ENCODE data around the gene ALMS1.
"Not testable (repeated sequence)": the region's sequence is repeated elsewhere in the genome, so short reads cannot be mapped to it uniquely, and the experiment has no call there.

Gene ALMS1, protein sequence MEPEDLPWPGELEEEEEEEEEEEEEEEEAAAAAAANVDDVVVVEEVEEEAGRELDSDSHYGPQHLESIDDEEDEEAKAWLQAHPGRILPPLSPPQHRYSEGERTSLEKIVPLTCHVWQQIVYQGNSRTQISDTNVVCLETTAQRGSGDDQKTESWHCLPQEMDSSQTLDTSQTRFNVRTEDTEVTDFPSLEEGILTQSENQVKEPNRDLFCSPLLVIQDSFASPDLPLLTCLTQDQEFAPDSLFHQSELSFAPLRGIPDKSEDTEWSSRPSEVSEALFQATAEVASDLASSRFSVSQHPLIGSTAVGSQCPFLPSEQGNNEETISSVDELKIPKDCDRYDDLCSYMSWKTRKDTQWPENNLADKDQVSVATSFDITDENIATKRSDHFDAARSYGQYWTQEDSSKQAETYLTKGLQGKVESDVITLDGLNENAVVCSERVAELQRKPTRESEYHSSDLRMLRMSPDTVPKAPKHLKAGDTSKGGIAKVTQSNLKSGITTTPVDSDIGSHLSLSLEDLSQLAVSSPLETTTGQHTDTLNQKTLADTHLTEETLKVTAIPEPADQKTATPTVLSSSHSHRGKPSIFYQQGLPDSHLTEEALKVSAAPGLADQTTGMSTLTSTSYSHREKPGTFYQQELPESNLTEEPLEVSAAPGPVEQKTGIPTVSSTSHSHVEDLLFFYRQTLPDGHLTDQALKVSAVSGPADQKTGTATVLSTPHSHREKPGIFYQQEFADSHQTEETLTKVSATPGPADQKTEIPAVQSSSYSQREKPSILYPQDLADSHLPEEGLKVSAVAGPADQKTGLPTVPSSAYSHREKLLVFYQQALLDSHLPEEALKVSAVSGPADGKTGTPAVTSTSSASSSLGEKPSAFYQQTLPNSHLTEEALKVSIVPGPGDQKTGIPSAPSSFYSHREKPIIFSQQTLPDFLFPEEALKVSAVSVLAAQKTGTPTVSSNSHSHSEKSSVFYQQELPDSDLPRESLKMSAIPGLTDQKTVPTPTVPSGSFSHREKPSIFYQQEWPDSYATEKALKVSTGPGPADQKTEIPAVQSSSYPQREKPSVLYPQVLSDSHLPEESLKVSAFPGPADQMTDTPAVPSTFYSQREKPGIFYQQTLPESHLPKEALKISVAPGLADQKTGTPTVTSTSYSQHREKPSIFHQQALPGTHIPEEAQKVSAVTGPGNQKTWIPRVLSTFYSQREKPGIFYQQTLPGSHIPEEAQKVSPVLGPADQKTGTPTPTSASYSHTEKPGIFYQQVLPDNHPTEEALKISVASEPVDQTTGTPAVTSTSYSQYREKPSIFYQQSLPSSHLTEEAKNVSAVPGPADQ (N-terminal part only)

DNA sequence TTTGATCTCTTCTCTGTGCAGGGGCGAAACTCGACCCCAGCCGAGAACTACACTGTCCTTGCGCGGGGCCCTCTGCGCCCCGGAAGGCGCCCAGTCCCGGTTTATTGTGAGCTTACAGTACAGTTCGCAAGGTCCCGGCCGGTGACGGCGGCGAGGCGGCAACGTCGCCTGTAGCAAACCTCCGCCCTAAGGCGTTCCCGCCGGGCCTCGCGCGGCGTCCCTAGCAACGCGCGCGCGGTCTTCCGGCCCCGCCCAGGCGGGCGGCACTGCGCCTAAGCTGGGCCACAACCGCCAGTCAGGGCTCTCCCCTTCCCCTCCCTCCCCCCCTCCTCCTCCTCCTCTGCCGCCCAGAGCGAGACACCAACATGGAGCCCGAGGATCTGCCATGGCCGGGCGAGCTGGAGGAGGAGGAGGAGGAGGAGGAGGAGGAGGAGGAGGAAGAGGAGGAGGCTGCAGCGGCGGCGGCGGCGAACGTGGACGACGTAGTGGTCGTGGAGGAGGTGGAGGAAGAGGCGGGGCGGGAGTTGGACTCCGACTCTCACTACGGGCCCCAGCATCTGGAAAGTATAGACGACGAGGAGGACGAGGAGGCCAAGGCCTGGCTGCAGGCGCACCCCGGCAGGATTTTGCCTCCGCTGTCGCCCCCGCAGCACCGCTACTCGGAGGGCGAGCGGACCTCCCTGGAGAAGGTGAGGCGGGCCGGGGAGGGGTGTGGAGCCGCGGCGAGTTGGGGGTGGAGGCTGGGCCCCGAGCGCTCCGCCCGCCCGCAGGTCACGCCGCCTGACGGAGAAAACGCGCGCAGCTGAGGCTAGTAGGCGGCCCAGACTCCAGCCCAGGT lies at the start of gene ALMS1:
TSS of gene ALMS1 (plus strand) at position 333 of the 838 bp plus-strand sequence. CDS start at position 366, 33 bp downstream.
- DNase-seq, result peak; percentile 89 to 91

DNA sequence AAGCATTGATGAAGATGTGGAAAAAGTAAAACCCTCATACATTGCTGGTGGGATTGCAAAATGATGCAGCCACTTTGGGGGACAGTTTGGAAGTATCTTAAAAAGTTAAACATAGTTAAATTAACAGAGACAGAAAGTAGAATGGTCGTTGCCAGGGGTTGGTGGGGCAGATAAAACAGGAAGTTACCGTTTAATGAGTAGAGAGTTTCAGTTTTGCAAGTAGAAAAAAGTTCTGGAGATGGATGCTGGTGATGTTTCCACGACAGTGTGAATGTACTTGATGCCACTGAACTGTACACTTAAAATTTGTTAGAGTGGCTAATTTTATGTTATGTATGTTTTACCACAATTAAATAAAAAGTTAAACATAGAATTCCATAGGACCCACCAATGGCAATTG lies 47.8 kb upstream of the ALMS1 start:
- DNase-seq, result peak; percentile 3 to 15

DNA sequence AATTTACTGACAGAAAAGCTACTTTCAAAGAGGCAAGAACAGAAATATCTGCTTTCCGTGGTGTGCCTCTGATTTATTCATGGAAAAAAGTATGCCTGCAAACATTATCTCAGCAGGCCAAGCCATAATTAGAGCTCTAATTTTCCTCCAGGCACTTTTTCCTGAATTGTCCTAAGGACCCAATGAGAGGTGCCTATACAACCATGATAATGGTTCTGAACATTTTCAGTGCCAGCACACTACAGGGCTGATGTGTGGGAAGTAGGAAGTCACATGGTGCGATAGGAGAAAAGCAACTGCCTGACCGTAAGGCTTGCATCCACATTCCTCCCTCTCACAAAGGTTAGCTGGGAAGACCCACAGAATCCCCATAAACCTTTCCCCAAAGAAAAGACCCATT lies 46.4 kb upstream of the ALMS1 start:
- DNase-seq, result no peak

DNA sequence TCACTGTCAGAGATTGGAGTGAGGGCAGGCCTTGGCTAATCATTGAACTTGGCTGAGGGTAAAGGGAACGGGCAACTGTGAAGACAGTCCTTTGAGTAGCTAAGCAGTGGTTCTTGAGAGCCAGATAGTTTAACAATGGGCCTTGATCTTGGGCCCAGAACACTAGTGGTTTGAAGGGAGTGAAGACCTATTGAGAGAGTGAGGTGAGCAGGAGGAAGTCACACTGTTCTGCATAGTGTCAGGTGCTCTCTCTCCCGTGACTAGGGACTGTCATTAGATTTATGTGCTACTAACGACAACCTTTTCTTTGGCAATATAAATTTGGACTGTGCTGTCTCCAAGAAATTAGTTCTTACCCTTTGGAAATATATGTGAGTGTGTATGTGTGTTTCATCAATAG lies 44.6 kb upstream of the ALMS1 start:
- DNase-seq, result no peak

DNA sequence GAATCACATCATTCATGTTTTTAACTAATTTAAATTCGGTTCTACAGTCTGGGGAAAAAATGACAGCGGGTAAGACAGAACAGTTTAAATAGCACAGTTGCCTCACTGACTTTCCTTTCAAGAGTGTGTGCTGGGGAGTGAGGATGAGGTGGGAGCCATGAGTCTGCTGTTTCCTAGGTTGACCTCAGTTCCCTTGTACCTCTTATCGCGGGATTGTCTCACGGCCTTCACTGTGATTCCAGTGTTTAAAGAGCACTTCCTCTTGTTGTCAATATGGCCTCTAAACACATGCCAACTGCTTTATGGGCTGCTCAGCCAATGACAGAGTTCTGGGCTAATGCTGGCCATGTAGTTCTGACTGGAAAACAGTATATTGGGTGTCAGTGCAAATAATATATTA lies 41.6 kb upstream of the ALMS1 start:
- no peak for DNase-seq

DNA sequence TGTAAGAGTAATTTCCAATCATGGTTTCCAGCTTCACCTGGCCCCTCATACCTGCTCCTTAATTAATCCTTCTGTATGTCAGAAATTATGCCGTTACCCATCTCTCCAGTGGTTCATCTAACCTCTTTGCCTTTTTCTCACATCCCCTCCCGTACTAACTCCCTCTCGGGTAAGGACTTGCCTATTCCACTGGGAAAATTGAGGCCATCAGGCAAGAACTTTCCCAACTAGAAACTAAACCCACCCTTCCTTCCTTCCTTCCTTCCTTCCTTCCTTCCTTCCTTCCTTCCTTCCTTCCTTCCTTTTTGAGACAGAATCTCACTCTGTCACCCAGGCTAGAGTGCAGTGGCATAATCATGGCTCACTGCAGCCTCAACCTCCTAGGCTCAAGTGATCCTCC lies 40.9 kb upstream of the ALMS1 start:
- DNase-seq, result not testable (repeated sequence)

DNA sequence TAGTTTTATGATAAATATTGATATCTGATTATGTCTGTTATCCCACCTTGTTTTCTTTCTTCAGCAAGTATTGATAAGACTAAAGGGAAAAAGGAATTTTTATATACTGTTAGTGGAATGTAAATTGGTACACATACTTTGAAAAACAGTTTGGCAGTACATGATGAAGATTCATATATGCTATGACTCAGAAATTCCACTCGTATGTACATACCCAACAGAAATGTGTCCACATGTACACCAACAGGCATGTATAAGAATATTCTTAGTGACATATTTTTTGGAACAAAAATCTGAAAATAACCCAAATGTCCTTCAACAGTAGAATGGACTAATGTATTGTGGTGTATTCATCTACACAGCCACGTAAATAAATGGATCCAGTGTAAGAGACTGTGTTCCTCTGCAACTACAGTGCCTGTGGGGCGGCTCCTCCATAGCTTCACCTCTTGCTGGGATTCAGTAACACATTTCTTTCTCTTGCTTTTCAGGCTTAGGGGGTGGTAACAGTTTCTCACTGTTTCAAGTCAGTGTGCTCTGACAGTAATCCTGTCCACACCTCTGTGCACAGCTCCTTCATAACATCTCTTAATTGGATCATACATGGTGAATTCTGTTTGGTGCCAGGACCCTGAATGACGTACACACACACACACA lies 35.5 kb upstream of the ALMS1 start:
- DNase-seq, result no peak

DNA sequence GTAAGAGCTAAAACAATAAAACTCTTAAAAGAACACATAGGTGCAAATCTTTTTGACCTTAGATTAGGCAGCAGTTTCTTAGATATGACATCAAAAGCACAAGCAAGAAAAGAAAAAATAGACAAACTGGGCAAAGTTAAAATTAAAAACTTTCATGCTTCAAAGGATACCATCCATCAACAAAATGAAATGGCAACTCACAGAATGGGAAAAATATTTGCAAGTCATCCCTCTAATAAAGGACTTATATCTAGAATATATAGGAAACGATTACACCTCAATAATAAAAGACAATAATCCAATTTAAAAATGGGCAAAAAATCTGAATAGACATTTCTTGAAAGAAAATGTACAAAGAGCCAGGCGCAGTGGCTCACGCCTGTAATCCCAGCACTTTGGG lies 29.5 kb upstream of the ALMS1 start:
- no peak for DNase-seq

DNA sequence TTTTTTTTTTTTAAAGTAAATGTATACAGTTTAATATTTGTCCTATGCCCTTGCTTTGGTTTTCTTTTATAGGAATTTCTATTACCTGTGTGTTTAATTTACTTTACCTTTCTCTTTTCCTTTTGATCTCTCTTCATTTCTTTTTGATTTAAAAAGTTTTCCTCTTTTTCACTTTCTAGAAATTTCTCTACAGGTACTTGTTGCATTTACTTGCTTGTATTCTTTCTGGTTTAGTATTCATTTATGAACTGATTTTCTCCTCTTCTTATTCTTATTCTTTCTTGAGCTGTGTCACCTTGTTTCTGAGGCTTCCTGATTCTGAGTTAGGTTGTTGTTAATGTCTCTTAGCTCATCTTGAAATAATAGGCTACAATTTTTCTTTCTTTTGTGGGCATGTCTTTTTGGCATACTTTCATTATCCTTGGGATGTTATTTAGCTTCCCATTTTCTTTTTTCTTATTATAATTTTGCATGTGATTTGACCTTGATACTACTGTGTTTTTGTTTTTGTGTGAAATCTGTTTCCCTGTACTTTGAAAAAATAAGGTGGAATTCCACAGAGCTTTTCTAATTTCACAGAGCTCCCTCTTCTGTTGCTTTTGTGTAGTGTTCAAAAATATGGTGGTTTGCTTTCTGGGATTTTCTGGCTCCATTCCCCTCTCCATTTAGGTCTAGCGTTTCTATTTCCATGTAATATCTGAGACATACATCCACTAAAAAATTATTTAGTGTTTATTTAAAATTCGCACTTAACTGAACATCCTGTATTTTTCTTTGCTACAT lies 25.5 kb upstream of the ALMS1 start:
- peak; percentile 9 to 13 for DNase-seq

DNA sequence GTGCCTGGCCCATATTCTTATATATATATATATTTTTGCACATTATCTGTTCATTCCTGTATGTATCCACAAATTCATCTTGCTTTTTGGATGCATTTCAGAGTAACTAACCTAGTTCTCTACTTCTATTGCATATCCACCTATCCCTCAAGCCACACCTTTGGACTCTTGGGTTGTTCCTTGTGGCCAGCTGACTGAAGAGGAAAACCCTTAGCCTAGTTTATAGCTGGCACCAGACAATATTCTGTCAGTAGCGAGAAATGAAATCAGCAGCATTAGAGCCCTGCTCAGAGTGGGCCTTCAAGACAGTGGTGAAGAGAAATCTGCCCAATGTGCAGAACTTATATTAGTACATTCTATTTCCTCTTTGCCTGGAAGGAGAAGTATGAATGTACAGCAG lies 19.6 kb upstream of the ALMS1 start:
- DNase-seq, result no peak

DNA sequence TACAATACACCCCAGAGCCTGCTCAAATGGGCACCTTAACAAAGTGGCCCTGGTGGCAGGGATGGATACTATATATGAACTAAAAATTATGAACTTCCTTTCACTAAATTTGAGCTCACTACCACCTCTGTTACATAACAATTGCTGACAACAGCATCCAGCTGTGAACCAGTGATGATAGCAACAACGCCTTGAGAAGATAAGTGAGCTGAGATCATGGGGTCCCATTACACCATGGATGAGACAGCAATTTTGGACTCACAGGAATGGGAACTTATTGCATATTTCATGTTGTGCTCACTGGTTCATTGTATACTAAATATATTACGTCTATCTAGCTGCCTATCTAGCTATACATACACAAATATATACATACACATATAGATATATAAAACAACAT lies 16.9 kb upstream of the ALMS1 start:
- no peak for DNase-seq

DNA sequence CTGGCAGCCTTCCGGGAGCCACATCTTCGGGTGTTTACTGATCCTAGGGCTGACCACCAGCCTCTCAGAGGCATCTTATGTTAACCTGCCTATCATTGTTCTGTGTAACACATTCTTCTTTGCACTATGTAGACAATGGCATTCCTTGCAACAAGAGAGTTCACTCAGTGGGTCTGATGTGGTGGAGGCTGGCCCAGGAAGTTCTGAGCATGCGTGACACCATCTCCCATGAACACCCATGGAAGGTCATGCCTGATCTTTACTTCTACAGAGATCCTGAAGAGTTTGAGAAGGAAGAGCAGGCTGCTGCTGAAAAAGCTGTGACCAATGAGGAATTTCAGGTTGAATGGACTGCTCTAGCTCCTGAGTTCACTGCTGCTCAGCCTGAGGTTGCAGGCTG lies 15.3 kb upstream of the ALMS1 start:
- no peak for DNase-seq

DNA sequence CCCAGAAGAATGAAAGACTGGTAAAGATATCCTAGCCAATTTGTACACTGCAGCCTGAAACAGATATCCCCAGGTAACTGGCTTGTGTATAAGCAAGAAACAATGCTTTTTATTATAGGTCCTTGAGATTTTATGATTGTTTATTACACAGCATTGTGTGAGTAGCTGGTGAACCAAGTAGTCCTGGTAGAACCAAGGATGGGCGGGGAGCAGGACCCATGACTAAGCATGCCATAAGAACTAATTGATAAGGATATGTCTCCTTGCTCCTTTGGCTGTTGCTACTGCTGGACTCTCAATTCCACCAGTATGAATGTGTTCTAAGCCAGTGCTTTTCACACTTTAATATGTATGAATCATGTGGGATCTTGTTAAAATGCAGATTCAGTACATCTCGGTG lies 12.3 kb upstream of the ALMS1 start:
- DNase-seq, result no peak

DNA sequence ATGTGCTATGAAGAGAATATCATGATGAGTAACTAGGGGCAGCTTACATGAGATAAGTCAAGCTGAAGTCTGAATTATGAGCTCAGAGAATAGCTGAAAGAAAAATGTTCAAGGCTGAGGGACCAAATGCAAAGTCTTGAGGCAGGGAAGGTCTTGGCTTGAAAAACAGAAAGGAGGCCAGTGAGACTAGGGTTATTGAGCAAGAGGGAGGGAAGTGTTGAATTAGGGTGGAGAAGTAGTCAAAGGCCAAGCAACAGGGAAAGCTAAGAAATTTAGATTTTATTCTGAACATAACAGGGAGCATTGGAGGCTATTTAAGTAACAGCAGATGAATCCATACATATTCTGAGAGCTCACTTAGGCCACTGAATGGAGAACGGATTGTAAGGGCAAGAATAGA lies 11.4 kb upstream of the ALMS1 start:
- DNase-seq, result peak in 1 of 2 experiments; percentile 3

DNA sequence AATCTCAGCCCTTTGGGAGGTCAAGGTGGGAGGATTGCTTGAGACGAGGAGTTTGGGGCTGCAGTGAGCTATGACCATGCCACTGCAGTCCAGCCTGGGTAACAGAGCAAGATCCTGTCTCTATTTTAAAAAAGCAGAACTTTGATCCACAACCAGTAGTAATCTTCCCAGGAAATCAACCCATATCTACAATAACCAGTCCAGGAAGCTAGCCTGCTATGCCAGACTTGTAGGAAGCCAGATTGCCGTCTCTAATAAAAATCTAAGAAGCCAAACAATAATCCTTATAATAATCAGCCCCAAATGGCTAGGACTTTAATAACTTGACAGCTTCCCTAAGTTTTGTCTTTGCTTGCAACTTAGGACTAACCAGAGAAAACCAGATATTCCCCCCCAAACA lies 9.0 kb upstream of the ALMS1 start:
- no peak for DNase-seq

DNA sequence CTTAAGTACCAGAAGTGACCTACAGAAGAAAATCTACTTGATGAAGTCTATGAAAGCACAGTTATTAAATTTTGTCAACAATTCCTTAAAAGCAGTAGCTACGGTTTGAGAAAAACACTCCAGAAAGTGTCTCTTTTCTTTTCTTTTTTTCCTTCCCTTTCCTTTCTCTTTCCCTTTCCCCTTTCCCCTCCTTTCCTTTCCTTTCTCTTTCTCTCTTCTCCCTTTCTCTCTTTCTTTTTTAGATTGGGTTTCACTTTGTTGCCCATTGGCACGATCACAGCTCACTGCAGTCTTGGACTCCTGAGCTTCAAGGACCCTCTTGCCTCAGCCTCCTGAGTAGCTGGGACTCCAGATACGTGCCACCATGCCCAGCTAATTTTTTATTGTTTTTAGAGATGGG lies 2.6 kb upstream of the ALMS1 start:
- DNase-seq, result no peak

DNA sequence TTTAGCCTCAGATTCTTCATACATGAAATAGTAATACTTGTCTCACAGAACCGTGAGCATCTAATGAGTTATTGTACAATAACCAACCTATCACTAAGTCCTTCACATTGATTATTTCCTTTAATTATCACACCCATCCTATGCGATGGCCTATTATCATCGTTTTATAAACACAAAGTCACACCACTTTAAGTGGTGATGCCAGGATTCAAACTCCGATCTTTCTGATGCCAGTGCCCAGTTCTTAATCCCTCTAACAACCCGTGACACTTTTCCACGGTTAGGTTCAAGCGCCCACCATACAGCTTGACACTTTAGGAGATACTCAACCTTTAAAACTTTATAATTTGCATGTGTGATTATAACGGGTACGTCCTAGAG lies 523 bp upstream of the ALMS1 start:
- DNase-seq, result peak in 1 of 2 experiments; percentile 47

DNA sequence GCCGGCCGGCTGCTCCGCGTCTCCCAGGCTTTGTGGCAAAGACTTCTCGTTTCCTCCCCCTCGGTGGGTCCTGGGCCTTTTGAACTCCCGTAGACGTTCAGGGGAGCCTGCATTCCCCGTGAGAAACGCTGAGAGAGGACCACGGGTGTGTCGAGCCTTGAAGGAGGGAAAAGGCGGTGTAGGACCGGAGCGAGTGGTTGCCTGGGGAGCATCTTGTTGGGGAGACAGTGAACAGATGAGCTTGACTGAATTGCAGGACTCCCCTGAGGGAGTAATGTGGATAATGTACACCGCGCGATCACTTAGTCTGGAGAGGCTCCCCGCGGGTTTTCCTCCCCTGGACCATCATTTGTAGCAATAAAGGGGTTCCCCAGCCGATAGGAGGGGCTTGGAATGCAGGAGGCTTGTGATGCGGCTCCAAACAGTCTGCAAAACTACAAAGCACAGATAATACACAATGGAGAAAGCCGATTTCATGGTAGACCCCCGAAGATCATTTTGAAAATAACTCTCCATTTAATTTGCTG lies 769 bp downstream of the ALMS1 start:
- DNase-seq, result no peak

DNA sequence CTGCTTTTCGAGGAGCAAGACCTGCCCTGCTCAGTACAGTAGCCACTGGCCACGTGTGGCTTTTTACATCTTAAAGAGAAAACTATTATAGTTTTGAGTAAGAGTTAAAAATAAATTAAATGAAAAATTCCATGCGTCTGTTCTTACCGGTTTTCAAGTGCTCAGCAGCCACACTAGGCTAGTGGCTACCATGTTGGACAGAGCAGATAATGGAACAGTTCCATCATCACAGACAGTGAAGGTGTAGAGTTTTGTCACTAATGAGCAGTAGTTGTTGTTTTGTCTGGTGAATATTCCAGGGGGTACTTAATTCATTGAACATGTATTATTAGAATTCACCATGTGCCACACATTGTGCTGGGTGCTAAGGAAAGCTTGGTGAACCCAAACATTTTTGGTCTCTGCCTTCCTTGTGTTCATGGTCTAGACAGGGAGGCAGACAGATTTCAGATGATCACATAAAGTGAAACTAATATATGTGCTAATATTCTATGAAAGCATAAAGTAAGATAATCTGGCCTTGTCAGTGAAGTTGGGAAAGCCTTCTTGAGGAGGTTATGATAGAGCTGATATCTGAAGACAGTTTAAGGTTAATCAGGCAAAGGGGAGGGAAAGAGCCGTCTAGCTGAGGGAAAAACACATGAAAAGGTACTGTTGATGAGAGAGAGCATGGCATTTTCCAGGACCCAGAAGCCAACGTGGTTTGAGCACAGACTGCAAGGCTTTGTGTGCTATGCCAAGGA lies 1.4 kb downstream of the ALMS1 start:
- DNase-seq, result no peak

All from Kasumi-1 (cell line).